WTC11 (cell line): Measurements from ENCODE around the gene CHAMP1. TPM values are rescaled to one million over a fixed set of nuclear protein-coding genes. Genes with fewer than 3 reads are reported as not detected.
A peak's percentile ranks its signal among the peaks of the same experiment; 100 is the strongest.
"Not testable (repeated sequence)": the region's sequence is repeated elsewhere in the genome, so short reads cannot be mapped to it uniquely, and the experiment has no call there.

Experiments
- ATAC-seq: fragments of 200-7000 bp; cut with Tn5 transposase; 2 replicates; pipeline ENCODE4 v1.10.0; 2021; ENCODE audit warnings: mild to moderate bottlenecking, moderate library complexity
- CTCF ChIA-PET: fragments of 300-600 bp; sonication (Branson Sonifier 250); formaldehyde crosslinking; loops from one replicate; lab custom pipeline; 2021; ENCODE audit warnings: antibody characterized with exemption; lab: Charles Lee
- POLR2A ChIA-PET: fragments of 350-600 bp; sonication (Branson Sonifier 250); formaldehyde crosslinking; loops from one replicate; lab custom pipeline; 2021; ENCODE audit warnings: antibody characterized with exemption; lab: Charles Lee
- DNase-seq: peaks from one replicate; pipeline ENCODE4 v3.0.0; 2021; ENCODE audit warnings: low spot score
- H3K27ac Mint-ChIP-seq: 2 replicates; pipeline ENCODE4 v1.8.0; 2021; ENCODE audit warnings: mixed read lengths
- H3K27me3 Mint-ChIP-seq: 2 replicates; pipeline ENCODE4 v1.8.0; 2021; ENCODE audit warnings: low read depth, mild to moderate bottlenecking, moderate library complexity, mixed read lengths
- H3K36me3 Mint-ChIP-seq: 2 replicates; pipeline ENCODE4 v1.8.0; 2021; ENCODE audit warnings: mixed read lengths
- H3K4me1 Mint-ChIP-seq: 2 replicates; pipeline ENCODE4 v1.8.0; 2022; ENCODE audit warnings: mixed read lengths
- H3K4me3 Mint-ChIP-seq: 2 replicates; pipeline ENCODE4 v1.8.0; 2021; ENCODE audit warnings: mild to moderate bottlenecking, moderate library complexity, mixed read lengths
- H3K9me3 Mint-ChIP-seq: 2 replicates; pipeline ENCODE4 v1.8.0; 2021; ENCODE audit warnings: mixed read lengths
- SMAD4 ChIP-seq: sonication (generic); formaldehyde crosslinking; IDR thresholded peaks from 2 replicates; pipeline ENCODE4 v1.8.0; 2022; ENCODE audit warnings: mild to moderate bottlenecking, missing genetic modification reagents
- total RNA-seq: library from RNA; stranded (reverse); gene quantifications from 3 replicates; pipeline ENCODE4 v1.2.3, GENCODE V29; 2021
- TF ChIP-seq, protein P1 (sequence below): sonication (generic); formaldehyde crosslinking; IDR thresholded peaks from 2 replicates; pipeline ENCODE4 v1.8.0; 2022; ENCODE audit warnings: missing genetic modification reagents
- TF ChIP-seq, protein P2 (sequence below): sonication (generic); formaldehyde crosslinking; IDR thresholded peaks from 2 replicates; pipeline ENCODE4 v1.8.1; 2022; ENCODE audit warnings: missing genetic modification reagents, borderline replicate concordance
- TF ChIP-seq, protein P3 (sequence below): sonication (generic); formaldehyde crosslinking; IDR thresholded peaks from 2 replicates; pipeline ENCODE4 v1.8.1; 2023; ENCODE audit warnings: mild to moderate bottlenecking, missing genetic modification reagents
- TF ChIP-seq, protein P4 (sequence below): sonication (generic); formaldehyde crosslinking; IDR thresholded peaks from 2 replicates; pipeline ENCODE4 v1.8.0; 2022; ENCODE audit warnings: mild to moderate bottlenecking, missing genetic modification reagents
- TF ChIP-seq, protein P5 (sequence below): fragments of 200-600 bp; IDR thresholded peaks from 2 replicates; pipeline ENCODE4 v1.8.0; 2022; ENCODE audit warnings: antibody characterized with exemption

Gene CHAMP1
- total RNA-seq, 1 experiment from 2014 or later = 31.7 TPM

DNA sequence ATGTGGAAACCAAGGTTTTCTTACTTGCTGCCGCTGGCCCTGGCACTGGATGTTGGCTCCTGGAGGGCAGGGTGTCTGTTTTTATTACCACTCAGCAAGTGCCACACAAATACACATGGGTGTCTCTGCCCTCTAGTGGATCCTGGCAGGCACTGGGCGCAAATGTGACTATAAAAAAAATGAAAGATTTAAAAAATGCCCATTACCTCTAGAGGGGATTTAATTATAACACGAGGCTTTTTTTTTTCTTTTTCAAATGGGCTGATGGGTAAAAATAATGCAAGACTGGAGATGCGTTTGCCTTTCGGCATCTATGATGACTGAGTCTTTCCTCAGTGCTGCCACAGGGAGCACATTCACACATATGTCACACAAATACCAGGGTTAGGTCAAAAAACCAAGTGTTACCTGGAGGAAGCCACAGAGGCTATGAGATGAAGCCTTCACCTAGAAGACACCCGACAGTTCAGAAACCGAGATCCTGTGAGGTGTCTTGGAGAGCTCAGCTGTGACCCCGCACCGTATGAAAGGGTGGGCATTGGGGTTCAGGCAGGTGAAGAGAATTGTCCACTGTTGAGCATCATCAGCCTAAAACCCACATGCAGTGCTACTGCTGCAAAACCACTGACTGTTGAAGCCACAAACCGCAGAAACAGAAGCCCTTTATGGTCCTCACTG, 25.7 kb downstream of the CHAMP1 start:
- H3K27ac Mint-ChIP-seq = no peak overlapping the region
- H3K27me3 Mint-ChIP-seq = no peaks in the 10 kb centered on the region
- no peak overlapping the region for H3K4me3 Mint-ChIP-seq
- DNase-seq (no peak), ATAC-seq (no peak)
- peaks cover 25% of the 10 kb centered on the region for H3K9me3 Mint-ChIP-seq
- peaks cover 16% of the 10 kb centered on the region for H3K36me3 Mint-ChIP-seq
- peaks cover 48% of the 10 kb centered on the region for H3K4me1 Mint-ChIP-seq
- CTCF ChIA-PET = interaction anchor here (1.6 kb wide), 2 partner anchors 12 to 13 kb away, joined by 6 to 8 read pairs; no protein-coding TSS in a partner anchor
- TF ChIP-seq, protein P1, sequence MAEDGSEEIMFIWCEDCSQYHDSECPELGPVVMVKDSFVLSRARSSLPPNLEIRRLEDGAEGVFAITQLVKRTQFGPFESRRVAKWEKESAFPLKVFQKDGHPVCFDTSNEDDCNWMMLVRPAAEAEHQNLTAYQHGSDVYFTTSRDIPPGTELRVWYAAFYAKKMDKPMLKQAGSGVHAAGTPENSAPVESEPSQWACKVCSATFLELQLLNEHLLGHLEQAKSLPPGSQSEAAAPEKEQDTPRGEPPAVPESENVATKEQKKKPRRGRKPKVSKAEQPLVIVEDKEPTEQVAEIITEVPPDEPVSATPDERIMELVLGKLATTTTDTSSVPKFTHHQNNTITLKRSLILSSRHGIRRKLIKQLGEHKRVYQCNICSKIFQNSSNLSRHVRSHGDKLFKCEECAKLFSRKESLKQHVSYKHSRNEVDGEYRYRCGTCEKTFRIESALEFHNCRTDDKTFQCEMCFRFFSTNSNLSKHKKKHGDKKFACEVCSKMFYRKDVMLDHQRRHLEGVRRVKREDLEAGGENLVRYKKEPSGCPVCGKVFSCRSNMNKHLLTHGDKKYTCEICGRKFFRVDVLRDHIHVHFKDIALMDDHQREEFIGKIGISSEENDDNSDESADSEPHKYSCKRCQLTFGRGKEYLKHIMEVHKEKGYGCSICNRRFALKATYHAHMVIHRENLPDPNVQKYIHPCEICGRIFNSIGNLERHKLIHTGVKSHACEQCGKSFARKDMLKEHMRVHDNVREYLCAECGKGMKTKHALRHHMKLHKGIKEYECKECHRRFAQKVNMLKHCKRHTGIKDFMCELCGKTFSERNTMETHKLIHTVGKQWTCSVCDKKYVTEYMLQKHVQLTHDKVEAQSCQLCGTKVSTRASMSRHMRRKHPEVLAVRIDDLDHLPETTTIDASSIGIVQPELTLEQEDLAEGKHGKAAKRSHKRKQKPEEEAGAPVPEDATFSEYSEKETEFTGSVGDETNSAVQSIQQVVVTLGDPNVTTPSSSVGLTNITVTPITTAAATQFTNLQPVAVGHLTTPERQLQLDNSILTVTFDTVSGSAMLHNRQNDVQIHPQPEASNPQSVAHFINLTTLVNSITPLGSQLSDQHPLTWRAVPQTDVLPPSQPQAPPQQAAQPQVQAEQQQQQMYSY (CRISPR knock-in tag) = no peak
- TF ChIP-seq, protein P2, sequence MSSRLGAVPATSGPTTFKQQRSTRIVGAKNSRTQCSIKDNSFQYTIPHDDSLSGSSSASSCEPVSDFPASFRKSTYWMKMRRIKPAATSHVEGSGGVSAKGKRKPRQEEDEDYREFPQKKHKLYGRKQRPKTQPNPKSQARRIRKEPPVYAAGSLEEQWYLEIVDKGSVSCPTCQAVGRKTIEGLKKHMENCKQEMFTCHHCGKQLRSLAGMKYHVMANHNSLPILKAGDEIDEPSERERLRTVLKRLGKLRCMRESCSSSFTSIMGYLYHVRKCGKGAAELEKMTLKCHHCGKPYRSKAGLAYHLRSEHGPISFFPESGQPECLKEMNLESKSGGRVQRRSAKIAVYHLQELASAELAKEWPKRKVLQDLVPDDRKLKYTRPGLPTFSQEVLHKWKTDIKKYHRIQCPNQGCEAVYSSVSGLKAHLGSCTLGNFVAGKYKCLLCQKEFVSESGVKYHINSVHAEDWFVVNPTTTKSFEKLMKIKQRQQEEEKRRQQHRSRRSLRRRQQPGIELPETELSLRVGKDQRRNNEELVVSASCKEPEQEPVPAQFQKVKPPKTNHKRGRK (CRISPR knock-in tag) = no peak
- TF ChIP-seq, protein P3, sequence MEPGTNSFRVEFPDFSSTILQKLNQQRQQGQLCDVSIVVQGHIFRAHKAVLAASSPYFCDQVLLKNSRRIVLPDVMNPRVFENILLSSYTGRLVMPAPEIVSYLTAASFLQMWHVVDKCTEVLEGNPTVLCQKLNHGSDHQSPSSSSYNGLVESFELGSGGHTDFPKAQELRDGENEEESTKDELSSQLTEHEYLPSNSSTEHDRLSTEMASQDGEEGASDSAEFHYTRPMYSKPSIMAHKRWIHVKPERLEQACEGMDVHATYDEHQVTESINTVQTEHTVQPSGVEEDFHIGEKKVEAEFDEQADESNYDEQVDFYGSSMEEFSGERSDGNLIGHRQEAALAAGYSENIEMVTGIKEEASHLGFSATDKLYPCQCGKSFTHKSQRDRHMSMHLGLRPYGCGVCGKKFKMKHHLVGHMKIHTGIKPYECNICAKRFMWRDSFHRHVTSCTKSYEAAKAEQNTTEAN = no peak
- TF ChIP-seq, protein P4, sequence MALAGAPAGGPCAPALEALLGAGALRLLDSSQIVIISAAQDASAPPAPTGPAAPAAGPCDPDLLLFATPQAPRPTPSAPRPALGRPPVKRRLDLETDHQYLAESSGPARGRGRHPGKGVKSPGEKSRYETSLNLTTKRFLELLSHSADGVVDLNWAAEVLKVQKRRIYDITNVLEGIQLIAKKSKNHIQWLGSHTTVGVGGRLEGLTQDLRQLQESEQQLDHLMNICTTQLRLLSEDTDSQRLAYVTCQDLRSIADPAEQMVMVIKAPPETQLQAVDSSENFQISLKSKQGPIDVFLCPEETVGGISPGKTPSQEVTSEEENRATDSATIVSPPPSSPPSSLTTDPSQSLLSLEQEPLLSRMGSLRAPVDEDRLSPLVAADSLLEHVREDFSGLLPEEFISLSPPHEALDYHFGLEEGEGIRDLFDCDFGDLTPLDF (CRISPR knock-in tag) = no peak
- TF ChIP-seq, all 79 proteins: peak for 0
- POLR2A ChIA-PET = no interaction called here

DNA sequence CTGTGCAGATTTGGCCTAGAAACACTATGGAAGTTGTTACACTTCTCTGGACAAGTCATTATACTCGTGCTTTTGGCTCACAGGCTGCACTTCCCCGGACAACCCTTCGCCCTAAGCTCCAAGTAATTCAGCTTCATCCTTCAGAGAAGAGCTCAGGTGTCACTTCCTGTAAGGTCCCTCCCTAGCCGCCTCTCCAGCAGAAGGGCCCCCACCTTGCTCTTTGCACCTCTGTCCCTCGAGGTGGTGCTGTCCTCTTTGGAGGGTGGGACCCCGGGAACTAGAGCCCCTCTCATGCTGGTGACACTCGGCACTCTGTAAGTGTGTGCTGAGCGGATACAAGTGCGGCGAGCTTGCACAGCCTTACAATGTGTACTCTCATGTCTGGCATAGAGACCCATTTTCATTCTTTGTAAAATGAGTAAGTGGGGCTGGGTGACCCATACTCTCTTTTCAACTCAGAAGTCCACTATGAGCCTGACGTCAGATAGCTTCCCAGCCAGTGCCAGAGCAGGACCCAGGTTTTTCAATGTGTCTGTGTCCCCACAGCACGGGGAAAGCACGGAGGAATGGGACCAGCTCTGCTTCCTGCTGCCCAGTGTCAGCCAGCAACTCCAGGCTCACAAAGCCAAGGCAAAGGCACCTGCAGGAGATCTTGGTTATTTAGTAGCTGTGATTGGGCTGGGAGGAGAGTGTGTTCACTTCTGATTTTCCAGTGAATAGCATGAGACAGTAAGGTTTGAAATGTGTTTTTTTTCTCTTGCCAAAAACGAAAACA, 26.9 kb downstream of the CHAMP1 start:
- Mint-ChIP-seq H3K36me3 (peaks cover 16% of the 10 kb centered on the region), H3K27me3 (no peaks in the 10 kb centered on the region), H3K4me3 (no peak overlapping the region), H3K9me3 (peaks cover 20% of the 10 kb centered on the region), H3K4me1 (peaks cover 50% of the 10 kb centered on the region), H3K27ac (no peak overlapping the region)
- ChIA-PET CTCF (interaction anchor here (0.6 to 1.6 kb wide), 5 partner anchors 9 to 59 kb away, joined by 3 to 8 read pairs (median 5); partner anchors contain the start of gene UPF3A), POLR2A (no interaction called here)
- TF ChIP-seq SMAD4 (CRISPR knock-in tag) = no peak
- ATAC-seq = peak; percentile 72
- no peak for DNase-seq

DNA sequence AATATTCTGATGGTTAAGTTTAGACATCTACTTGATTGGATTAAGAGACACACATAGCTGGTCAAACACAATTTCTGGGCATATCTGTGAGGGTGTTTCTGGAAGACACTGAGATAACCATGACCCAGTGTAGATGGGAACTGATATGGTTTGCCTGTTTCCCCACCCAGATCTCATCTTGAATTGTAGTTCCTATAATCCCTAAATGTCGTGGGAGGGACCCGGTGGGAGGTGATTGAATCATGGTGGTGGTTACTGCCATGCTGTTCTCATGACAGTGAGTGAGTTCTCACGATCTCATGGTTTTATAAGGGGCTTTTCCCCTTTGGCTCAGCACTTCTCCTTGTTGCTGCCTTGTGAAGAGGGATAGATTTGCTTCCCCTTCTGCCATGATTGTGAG, 33.0 kb downstream of the CHAMP1 start:
- H3K27ac Mint-ChIP-seq, POLR2A ChIA-PET, H3K27me3 Mint-ChIP-seq, ATAC-seq, CTCF ChIA-PET, DNase-seq, H3K4me3 Mint-ChIP-seq: not testable (repeated sequence)
- H3K4me1 Mint-ChIP-seq = peaks cover 34% of the 10 kb centered on the region
- H3K9me3 Mint-ChIP-seq = peaks cover 33% of the 10 kb centered on the region
- H3K36me3 Mint-ChIP-seq = peaks cover 18% of the 10 kb centered on the region

DNA sequence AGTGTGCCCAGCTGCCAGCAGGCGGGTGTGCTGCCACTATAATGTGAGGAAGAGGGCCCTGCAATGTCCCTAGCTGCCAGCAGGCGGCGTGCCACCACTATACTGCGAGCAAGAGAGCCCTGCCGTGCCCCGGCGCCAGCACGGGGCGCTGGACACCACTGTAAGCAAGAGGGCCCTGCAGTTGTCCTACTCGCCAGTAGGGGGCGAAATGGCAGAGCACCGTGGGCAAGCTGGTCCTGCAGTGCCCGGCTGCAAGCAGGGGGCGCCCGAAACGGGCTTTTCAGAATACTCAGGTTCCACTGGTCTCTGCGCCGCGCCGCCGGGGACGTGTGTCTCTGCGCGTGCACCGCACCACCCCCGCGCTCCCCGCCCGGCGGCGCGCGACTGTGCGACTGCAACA, 38.5 kb downstream of the CHAMP1 start:
- Mint-ChIP-seq H3K9me3 (peaks cover 23% of the 10 kb centered on the region), H3K4me1 (peaks cover 15% of the 10 kb centered on the region)
- H3K27ac Mint-ChIP-seq, H3K27me3 Mint-ChIP-seq, H3K4me3 Mint-ChIP-seq, ATAC-seq, H3K36me3 Mint-ChIP-seq: not testable (repeated sequence)
- CTCF ChIA-PET = interaction anchor here (1.4 kb wide), 1 partner anchor 12 kb away, joined by 8 read pairs; no protein-coding TSS in a partner anchor
- peak; percentile 65 for DNase-seq
- TF ChIP-seq, protein P5, sequence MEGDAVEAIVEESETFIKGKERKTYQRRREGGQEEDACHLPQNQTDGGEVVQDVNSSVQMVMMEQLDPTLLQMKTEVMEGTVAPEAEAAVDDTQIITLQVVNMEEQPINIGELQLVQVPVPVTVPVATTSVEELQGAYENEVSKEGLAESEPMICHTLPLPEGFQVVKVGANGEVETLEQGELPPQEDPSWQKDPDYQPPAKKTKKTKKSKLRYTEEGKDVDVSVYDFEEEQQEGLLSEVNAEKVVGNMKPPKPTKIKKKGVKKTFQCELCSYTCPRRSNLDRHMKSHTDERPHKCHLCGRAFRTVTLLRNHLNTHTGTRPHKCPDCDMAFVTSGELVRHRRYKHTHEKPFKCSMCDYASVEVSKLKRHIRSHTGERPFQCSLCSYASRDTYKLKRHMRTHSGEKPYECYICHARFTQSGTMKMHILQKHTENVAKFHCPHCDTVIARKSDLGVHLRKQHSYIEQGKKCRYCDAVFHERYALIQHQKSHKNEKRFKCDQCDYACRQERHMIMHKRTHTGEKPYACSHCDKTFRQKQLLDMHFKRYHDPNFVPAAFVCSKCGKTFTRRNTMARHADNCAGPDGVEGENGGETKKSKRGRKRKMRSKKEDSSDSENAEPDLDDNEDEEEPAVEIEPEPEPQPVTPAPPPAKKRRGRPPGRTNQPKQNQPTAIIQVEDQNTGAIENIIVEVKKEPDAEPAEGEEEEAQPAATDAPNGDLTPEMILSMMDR = peak; percentile 80
- TF ChIP-seq, all 79 proteins: peak for 1; not testable (repeated sequence) for 78
- POLR2A ChIA-PET = not testable (repeated sequence)

DNA sequence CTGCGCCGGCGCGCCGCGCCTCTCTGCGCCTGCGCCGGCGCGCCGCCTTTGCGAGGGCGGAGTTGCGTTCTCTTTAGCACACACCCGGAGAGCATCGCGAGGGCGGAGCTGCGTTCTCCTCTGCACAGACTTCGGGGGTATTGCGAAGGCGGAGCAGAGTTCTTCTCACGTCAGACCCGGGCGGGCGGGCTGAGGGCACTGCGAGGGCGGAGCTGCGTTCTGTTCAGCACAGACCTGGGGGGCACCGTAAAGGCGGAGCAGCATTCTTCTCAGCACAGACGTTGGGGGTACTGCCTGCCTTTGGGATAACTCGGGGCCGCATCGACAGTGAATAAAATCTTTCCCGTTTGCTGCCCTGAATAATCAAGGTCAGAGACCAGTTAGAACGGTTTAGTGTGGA, 39.1 kb downstream of the CHAMP1 start:
- CTCF ChIA-PET = interaction anchor here (1.4 kb wide), 1 partner anchor 12 kb away, joined by 8 read pairs; no protein-coding TSS in a partner anchor
- DNase-seq, H3K27me3 Mint-ChIP-seq, POLR2A ChIA-PET, H3K36me3 Mint-ChIP-seq, H3K27ac Mint-ChIP-seq, H3K4me3 Mint-ChIP-seq, ATAC-seq: not testable (repeated sequence)
- H3K4me1 Mint-ChIP-seq = peaks cover 15% of the 10 kb centered on the region
- peaks cover 23% of the 10 kb centered on the region for H3K9me3 Mint-ChIP-seq
